LNCaP clone FGC (cell line): ENCODE measurements around the gene GAB2.

ENCODE experiments used
- DNase-seq: peaks from one replicate; pipeline ENCODE4 v3.0.0-alpha.2; 2011; ENCODE audit warnings: low read depth
- H3K4me3 ChIP-seq: 2 replicates; pipeline ENCODE4 v1.5.1; 2011; ENCODE audit warnings: mild to moderate bottlenecking, low read depth, low read length, control low read depth
- CTCF ChIP-seq: IDR thresholded peaks from 2 replicates; pipeline ENCODE4 v1.5.1; 2012; ENCODE audit warnings: mild to moderate bottlenecking; ENCODE audit not compliant: control insufficient read depth, insufficient read depth; ENCODE audit errors: extremely low read depth

GAB2 gene

GRCh38 chr11:78197816-78198215, 219.8 kb downstream of the GAB2 start:
- TF ChIP-seq CTCF = no peak
- no peak for DNase-seq
- H3K4me3 ChIP-seq = no peak overlapping the region

- TF ChIP-seq CTCF = no peak
- H3K4me3 ChIP-seq = no peak overlapping the region
- no peak for DNase-seq
These were observed 220.9 kb downstream of the GAB2 start for GRCh38 chr11:78196661-78197091.

GRCh38 chr11:78195917-78196560, 221.6 kb downstream of the GAB2 start:
- TF ChIP-seq CTCF = no peak
- no peak overlapping the region for H3K4me3 ChIP-seq
- DNase-seq = no peak

- no peak for TF ChIP-seq CTCF
- DNase-seq = no peak
- no peak overlapping the region for H3K4me3 ChIP-seq
These were observed 223.1 kb downstream of the GAB2 start for GRCh38 chr11:78194490-78194889.

GRCh38 chr11:78193806-78194205, 223.8 kb downstream of the GAB2 start:
- TF ChIP-seq CTCF = no peak
- DNase-seq = no peak
- no peak overlapping the region for H3K4me3 ChIP-seq

GRCh38 chr11:78192911-78193351, 224.7 kb downstream of the GAB2 start:
- no peak overlapping the region for H3K4me3 ChIP-seq
- DNase-seq = no peak
- no peak for TF ChIP-seq CTCF

GRCh38 chr11:78192223-78192719, 225.3 kb downstream of the GAB2 start:
- H3K4me3 ChIP-seq = no peak overlapping the region
- TF ChIP-seq CTCF = no peak
- DNase-seq = no peak
